ENCODE data around the gene ERCC6.

ERCC6 gene

GRCh38 chr10:49516216-49516970, 22.5 kb downstream of the ERCC6 start:
- H3K4me2 ChIP-seq (ENCODE audit: low read depth, low read length, poor library complexity, severe bottlenecking) = no peak overlapping the region
- peaks cover 17% of the 10 kb centered on the region for H4K20me1 ChIP-seq (ENCODE audit: insufficient read depth, low read length, poor library complexity, severe bottlenecking)
- H3K9me3 ChIP-seq (ENCODE audit: insufficient read depth, low read depth, low read length) = no peaks in the 10 kb centered on the region
- H3K9me2 ChIP-seq (replicated peaks; ENCODE audit: low read depth, low read length) = no peaks in the 10 kb centered on the region
- TF ChIP-seq CTCF (conservative IDR thresholded peaks at IDR 0.05; ENCODE audit: low read length) = no peak
- no peak for TF ChIP-seq EZH2phosphoT487 (IDR thresholded peaks at IDR 0.05; ENCODE audit: borderline replicate concordance)
- H2AFZ ChIP-seq (ENCODE audit: low read length) = no peak overlapping the region
- no peaks in the 10 kb centered on the region for H3F3A ChIP-seq (ENCODE audit: low read depth)
- no peaks in the 10 kb centered on the region for H3K27me3 ChIP-seq (ENCODE audit: insufficient read depth, low read length, poor library complexity, severe bottlenecking)
- no peak overlapping the region for H3K4me3 ChIP-seq (ENCODE audit: low read length, poor library complexity, severe bottlenecking)
- no peak overlapping the region for H3K9ac ChIP-seq (ENCODE audit: low read depth, low read length, poor library complexity, severe bottlenecking)
- H3K4me1 ChIP-seq (ENCODE audit: insufficient read depth, low read length, poor library complexity, severe bottlenecking) = no peaks in the 10 kb centered on the region
- H3K36me3 ChIP-seq (ENCODE audit: insufficient read depth, low read length) = peaks cover 3% of the 10 kb centered on the region; the same call in 1 of the 2 replicates
- H3K79me2 ChIP-seq (ENCODE audit: insufficient read depth, low read length) = no peaks in the 10 kb centered on the region

- TF ChIP-seq CTCF (conservative IDR thresholded peaks at IDR 0.05; ENCODE audit: low read length) (peak; percentile 74), EZH2phosphoT487 (IDR thresholded peaks at IDR 0.05; ENCODE audit: borderline replicate concordance) (no peak)
- H3K4me1 ChIP-seq (ENCODE audit: insufficient read depth, low read length, poor library complexity, severe bottlenecking) = peaks cover 11% of the 10 kb centered on the region
- H3K4me3 ChIP-seq (ENCODE audit: low read length, poor library complexity, severe bottlenecking) = no peak overlapping the region
- H4K20me1 ChIP-seq (ENCODE audit: insufficient read depth, low read length, poor library complexity, severe bottlenecking) = peaks cover 44% of the 10 kb centered on the region
- H3K27me3 ChIP-seq (ENCODE audit: insufficient read depth, low read length, poor library complexity, severe bottlenecking) = peaks cover 24% of the 10 kb centered on the region
- no peak overlapping the region for H2AFZ ChIP-seq (ENCODE audit: low read length)
- H3F3A ChIP-seq (ENCODE audit: low read depth) = no peaks in the 10 kb centered on the region
- no peak overlapping the region for H3K9ac ChIP-seq (ENCODE audit: low read depth, low read length, poor library complexity, severe bottlenecking)
- H3K36me3 ChIP-seq (ENCODE audit: insufficient read depth, low read length) = 0 out of 2 replicates have a peak, but pooled peaks cover 3% of the 10 kb centered on the region
- no peak overlapping the region for H3K4me2 ChIP-seq (ENCODE audit: low read depth, low read length, poor library complexity, severe bottlenecking)
- no peaks in the 10 kb centered on the region for H3K9me3 ChIP-seq (ENCODE audit: insufficient read depth, low read depth, low read length)
- H3K9me2 ChIP-seq (replicated peaks; ENCODE audit: low read depth, low read length) = no peaks in the 10 kb centered on the region
- H3K79me2 ChIP-seq (ENCODE audit: insufficient read depth, low read length) = no peaks in the 10 kb centered on the region
These were observed 26.7 kb downstream of the ERCC6 start for GRCh38 chr10:49512121-49512809.

- Histone ChIP-seq H3K4me3 (ENCODE audit: low read length, poor library complexity, severe bottlenecking) (no peak overlapping the region), H4K20me1 (ENCODE audit: insufficient read depth, low read length, poor library complexity, severe bottlenecking) (peaks cover 48% of the 10 kb centered on the region), H2AFZ (ENCODE audit: low read length) (no peak overlapping the region), H3K36me3 (ENCODE audit: insufficient read depth, low read length) (no peaks in the 10 kb centered on the region), H3K27me3 (ENCODE audit: insufficient read depth, low read length, poor library complexity, severe bottlenecking) (peaks cover 44% of the 10 kb centered on the region), H3K79me2 (ENCODE audit: insufficient read depth, low read length) (no peaks in the 10 kb centered on the region), H3F3A (ENCODE audit: low read depth) (no peaks in the 10 kb centered on the region), H3K4me2 (ENCODE audit: low read depth, low read length, poor library complexity, severe bottlenecking) (no peak overlapping the region), H3K9ac (ENCODE audit: low read depth, low read length, poor library complexity, severe bottlenecking) (no peak overlapping the region), H3K9me3 (ENCODE audit: insufficient read depth, low read depth, low read length) (no peaks in the 10 kb centered on the region), H3K9me2 (replicated peaks; ENCODE audit: low read depth, low read length) (no peaks in the 10 kb centered on the region), H3K4me1 (ENCODE audit: insufficient read depth, low read length, poor library complexity, severe bottlenecking) (peaks cover 11% of the 10 kb centered on the region)
- TF ChIP-seq EZH2phosphoT487 (IDR thresholded peaks at IDR 0.05; ENCODE audit: borderline replicate concordance) (no peak), CTCF (conservative IDR thresholded peaks at IDR 0.05; ENCODE audit: low read length) (no peak)
These were observed 29.1 kb downstream of the ERCC6 start for GRCh38 chr10:49509771-49510303.
